ENCODE results near the gene HECTD3. TPM values are rescaled to one million over a fixed set of nuclear protein-coding genes. Genes with fewer than 3 reads are reported as not detected.

HECTD3 gene
- total and polyA plus RNA-seq, 9 of the 15 experiments (the other 6 are each of a cell fraction or from before 2014, with no cell fraction given): 6.3 to 50.8 (median 18.9) TPM

GRCh38 chr1:45011837-45012638 lies 914 bp upstream of the HECTD3 start, which contains the start of gene UROD (continued):
- no peak for TF ChIP-seq CBX8 (IDR thresholded peaks at IDR 0.05; ENCODE audit: borderline replicate concordance, extremely low read depth, low read depth, low read length, poor library complexity, severe bottlenecking)
- TF ChIP-seq HMBOX1 (IDR thresholded peaks at IDR 0.05): no peak
- no peak for TF ChIP-seq NRF1 (conservative IDR thresholded peaks at IDR 0.05 in 1 of 2, IDR thresholded peaks at IDR 0.05 in 1 of 2)
- peak; percentile 47 for TF ChIP-seq ZNF121 (CRISPR knock-in tag; conservative IDR thresholded peaks at IDR 0.05)
- no peak for TF ChIP-seq E2F8 (IDR thresholded peaks at IDR 0.05; ENCODE audit: low read depth, partially characterized antibody)
- TF ChIP-seq EHMT2 (IDR thresholded peaks at IDR 0.05): 0 out of 2 replicates have a peak, but pooled peaks have one; percentile 30
- TF ChIP-seq, protein P1, sequence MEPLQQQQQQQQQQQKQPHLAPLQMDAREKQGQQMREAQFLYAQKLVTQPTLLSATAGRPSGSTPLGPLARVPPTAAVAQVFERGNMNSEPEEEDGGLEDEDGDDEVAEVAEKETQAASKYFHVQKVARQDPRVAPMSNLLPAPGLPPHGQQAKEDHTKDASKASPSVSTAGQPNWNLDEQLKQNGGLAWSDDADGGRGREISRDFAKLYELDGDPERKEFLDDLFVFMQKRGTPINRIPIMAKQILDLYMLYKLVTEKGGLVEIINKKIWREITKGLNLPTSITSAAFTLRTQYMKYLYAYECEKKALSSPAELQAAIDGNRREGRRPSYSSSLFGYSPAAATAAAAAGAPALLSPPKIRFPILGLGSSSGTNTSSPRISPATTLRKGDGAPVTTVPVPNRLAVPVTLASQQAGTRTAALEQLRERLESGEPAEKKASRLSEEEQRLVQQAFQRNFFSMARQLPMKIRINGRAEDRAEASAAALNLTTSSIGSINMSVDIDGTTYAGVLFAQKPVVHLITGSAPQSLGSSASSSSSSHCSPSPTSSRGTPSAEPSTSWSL (CRISPR knock-in tag; IDR thresholded peaks at IDR 0.05; ENCODE audit: borderline replicate concordance): no peak
- TF ChIP-seq NELFE (IDR thresholded peaks at IDR 0.05; ENCODE audit: insufficient read depth, insufficient read length): no peak
- no peak for TF ChIP-seq ZBTB8A (IDR thresholded peaks at IDR 0.05; ENCODE audit: partially characterized antibody)
- TF ChIP-seq BHLHE40 (IDR thresholded peaks at IDR 0.05; ENCODE audit: low read length): peak; percentile 8; the same call in 1 of the 2 replicates
- peak; percentile 9; the same call in 1 of the 2 replicates for TF ChIP-seq NFXL1 (CRISPR knock-in tag; IDR thresholded peaks at IDR 0.05)
- TF ChIP-seq DDX20 (tag; IDR thresholded peaks at IDR 0.05; ENCODE audit: low read depth): no peak
- no peak for TF ChIP-seq HDGF (IDR thresholded peaks at IDR 0.05)
- no peak for TF ChIP-seq BACH1 (tag; IDR thresholded peaks at IDR 0.05)
- TF ChIP-seq, protein P2, sequence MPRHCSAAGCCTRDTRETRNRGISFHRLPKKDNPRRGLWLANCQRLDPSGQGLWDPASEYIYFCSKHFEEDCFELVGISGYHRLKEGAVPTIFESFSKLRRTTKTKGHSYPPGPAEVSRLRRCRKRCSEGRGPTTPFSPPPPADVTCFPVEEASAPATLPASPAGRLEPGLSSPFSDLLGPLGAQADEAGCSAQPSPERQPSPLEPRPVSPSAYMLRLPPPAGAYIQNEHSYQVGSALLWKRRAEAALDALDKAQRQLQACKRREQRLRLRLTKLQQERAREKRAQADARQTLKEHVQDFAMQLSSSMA (CRISPR knock-in tag; IDR thresholded peaks at IDR 0.05): no peak
- peak in 1 of 2 experiments; percentile 5; a peak in 1 of 4 replicates for TF ChIP-seq RAD21 (CRISPR knock-in tag; conservative IDR thresholded peaks at IDR 0.05 in 1 of 2, IDR thresholded peaks at IDR 0.05 in 1 of 2)
- TF ChIP-seq U2AF1 (optimal IDR thresholded peaks at IDR 0.05; ENCODE audit: low read depth, low read length): no peak
- TF ChIP-seq SMAD2 (IDR thresholded peaks at IDR 0.05; ENCODE audit: low read depth, low read length): no peak
- no peak for TF ChIP-seq RBM14 (IDR thresholded peaks at IDR 0.05; ENCODE audit: borderline replicate concordance, insufficient read depth, low read depth, low read length)
